GM11168 (cell line): ENCODE measurements around the gene MMP7.

Experiments used
- in situ Hi-C: fragments of 300-500 bp; cut with MboI; formaldehyde crosslinking; loops from one replicate; pipeline ENCODE4 v1.12.0; 2022; ENCODE audit warnings: low sequenced_read_pairs; ENCODE audit not compliant: unreplicated experiment

The MMP7 gene

GRCh38 chr11:102530558-102530957 is at the start of gene MMP7:
MMP7 (minus strand) TSS chr11:102530747; CDS start chr11:102530700, 47 bp downstream.
- in situ Hi-C loops, result no loop called here

DNA sequence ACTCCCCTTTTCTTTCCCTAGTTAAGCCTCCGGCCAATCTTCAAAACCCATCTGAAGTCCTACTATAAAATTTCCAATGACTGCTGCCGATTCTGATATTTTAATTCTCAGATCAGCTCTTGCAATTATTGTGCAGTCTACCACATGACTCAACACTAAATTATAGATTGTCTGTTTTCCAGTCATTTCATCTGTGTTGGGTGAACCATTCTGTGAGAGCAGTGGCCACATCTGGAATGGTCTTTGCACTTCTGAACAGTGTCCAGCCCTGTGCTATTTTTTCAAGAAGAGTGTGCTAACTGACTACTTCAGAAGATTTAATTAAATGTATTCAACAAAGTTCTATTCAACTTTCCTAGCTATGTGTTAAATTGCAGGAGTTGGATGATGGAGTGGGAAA is 47.2 kb upstream of the MMP7 start:
- in situ Hi-C loops, result no loop called here

DNA sequence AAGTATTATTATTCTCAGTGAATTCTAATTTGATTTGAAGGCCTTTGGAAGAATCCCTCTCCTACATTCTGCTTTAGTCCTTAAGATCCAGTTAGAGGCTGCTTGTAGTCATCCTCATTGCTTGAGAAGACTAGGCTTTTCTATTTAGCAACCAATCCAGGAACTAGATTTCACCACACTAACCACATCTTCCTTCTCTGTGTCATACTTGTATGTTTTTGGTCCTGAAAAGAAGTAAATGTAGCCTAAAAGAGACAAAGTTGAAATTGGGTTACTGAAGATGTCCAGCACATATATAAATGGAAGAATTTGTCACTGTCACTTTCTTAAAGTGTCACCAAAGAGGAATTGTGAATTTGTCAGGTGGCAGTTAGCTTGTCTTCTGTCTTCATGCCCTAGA is 46.6 kb upstream of the MMP7 start:
- in situ Hi-C loops, result no loop called here

DNA sequence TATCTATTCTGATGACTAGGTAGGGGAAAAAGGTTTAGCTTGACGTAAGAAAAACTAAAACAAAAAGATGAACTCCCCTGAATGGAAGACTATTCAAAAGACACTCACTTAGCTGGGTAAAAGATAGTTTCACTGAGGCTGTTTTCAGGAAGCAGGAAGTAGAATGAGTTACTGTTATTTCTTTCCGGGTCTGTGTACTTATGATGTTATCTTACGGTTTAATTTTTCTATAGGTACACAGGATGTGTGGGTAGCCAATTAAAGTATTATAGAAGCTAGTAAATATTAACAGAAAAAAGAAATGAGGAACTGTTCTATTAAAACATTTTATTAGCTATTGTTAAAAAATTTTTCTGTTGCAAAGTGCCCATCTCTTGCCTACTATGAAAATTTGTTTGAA is 45.8 kb upstream of the MMP7 start:
- in situ Hi-C loops, result no loop called here

- in situ Hi-C loops, result no loop called here
Observed at GRCh38 chr11:102575012-102575411, 44.5 kb upstream of the MMP7 start.

DNA sequence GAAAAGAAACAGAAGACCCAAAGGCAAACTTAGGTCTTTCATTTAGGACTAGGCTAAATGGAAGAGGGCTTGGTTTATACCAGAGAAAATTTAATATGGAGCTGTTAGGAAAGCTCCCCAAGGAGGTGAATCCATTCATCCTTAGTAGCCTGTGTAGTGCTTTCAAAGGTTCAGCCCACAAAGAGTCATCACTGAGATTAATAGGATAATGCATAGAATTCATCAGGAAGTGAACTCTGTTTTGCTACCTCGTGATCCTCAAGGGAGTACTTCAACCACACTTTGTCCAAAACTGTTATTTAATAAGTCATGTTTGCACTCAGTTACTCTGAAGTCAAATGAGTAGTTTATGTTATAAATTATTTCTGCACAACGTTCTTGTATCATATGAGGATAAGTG is 43.3 kb upstream of the MMP7 start:
- in situ Hi-C loops, result no loop called here

- in situ Hi-C loops, result no loop called here
Observed at GRCh38 chr11:102572554-102573220, 42.1 kb upstream of the MMP7 start.

DNA sequence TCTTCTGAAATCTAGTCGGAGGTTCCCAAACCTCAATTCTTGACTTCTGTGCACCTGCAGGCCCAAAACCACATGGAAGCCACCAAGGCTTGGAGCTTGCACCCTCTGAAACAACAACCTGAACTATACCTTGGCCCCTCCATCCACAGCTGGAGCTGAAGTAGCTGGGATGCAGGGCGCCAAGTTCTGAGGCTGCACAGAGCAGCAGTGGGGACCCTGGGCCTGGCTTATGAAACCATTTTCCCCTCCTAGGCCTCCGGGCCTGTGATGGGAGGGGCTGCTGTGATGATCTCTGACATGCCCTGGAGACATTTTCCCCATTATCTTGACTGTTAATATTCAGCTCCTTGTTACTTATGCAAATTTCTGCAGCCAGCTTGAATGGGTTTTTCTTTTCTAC is 38.3 kb upstream of the MMP7 start:
- in situ Hi-C loops, result no loop called here

DNA sequence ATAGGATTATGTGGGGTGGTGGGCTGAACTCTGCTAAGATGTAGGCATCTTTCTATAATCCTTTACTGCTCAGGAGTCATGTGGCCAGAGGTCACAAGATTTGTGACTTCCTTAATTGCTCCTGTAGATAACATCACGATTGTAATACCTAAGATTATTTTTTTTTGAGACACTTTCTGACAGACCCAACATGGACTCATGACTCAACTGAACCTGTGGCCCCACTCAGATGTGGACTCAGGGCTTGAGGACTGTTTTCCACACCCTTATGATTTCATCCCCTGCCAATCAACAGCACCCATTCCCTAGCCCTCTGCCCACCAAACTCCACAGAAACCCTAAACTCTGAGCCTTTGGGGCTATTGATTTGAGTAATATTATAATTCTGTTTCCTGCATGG is 35.6 kb upstream of the MMP7 start:
- in situ Hi-C loops, result no loop called here

DNA sequence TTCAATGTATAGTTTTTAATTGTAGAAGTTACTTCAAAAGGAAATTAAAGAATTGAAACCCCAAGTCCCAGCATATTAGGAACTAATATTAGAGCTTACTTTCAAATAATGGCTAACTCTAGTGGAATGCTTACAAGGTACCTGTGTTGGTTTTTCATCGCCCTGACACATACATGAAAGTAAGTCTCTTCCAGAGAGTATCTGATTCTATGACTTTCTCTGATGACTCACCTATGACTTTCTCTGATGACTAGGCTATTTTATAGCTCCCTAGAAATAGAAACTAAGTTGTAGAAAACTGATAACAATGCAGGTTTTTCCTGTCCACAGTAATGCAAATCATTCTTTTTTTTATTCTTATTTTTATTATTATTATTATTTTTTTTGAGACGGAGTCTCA is 33.6 kb upstream of the MMP7 start:
- in situ Hi-C loops, result no loop called here

DNA sequence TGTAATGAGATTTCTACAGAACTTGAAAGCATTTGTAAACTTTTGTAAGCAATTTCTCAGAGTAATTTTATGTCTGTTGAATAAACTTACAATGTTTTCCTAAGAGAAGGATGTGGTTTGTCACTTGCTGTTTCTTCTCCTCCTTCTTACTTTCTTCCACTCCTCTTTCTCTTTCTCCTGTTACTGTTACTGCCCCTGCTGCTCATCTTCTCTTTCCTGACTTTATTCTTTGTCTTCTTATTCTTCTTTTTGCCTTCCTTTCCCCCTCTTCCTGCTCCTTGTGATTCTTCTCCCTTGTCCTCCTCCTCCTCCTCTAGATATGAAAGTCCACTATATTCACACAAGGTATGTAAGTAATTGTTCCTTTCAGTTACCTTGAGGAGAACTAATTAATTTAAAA is 31.1 kb upstream of the MMP7 start:
- in situ Hi-C loops, result no loop called here

DNA sequence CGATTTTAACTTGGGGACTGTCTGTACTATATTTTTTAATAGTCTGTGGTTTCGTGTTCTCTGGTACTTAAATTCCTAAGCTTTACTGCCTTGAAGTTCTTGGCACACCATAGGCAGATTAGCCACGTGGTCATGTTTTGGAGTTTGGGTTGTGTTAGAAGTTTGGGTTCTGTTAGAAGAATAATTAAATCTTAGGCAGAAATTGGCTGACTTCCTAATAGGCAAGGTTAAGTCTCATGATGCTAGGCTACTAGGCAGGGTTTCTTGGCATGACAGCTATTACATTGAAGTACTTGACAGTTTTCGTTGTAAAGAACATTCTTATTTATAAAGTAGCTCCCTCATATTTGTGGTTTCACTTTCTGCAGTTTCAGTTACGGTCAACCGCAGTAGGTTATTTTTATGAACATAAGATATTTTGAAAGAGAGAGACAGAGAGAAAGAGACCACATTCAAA is 30.0 kb upstream of the MMP7 start:
- in situ Hi-C loops, result no loop called here

DNA sequence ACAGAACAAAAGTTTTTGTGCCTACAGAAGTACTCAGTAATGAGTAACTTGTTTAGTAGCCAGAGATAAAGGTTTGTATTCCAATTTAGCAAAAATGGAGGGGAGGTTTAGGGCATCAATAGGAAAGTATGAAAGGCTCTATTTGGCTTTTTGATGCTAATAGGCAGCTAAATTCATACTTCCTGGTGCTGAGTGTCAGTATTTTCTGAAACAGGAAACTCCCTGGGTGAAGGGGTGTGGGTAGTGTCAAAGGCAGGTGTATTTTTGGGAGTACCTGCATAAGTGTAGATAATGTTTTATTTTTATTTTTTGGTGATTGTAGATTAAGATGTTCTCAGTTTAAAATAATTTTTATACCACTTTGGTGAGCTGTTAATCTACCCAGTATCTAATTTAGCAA is 29.3 kb upstream of the MMP7 start:
- in situ Hi-C loops, result no loop called here

DNA sequence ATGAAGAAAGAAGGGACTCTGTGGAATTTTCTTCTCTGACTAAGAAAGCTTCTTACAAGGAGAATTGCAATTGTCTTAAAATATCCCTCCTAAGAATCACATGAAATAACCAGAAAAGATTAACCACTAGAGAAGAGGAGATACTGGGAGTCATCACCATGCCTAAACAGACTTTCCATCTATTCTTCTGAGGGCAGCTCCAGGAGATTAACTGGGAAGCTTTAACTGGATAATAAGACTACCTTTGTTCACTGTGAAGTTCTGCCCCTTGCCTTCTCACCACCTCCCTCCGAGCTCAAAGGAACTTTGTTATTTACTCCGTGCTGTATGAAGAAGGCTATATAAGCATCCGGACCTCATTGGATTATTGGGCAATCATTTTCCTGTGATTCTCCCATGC is 24.5 kb upstream of the MMP7 start:
- in situ Hi-C loops, result no loop called here

GRCh38 chr11:102553835-102554282 is 23.3 kb upstream of the MMP7 start:
- in situ Hi-C loops, result no loop called here

GRCh38 chr11:102552447-102553194 is 22.1 kb upstream of the MMP7 start:
- in situ Hi-C loops, result no loop called here

DNA sequence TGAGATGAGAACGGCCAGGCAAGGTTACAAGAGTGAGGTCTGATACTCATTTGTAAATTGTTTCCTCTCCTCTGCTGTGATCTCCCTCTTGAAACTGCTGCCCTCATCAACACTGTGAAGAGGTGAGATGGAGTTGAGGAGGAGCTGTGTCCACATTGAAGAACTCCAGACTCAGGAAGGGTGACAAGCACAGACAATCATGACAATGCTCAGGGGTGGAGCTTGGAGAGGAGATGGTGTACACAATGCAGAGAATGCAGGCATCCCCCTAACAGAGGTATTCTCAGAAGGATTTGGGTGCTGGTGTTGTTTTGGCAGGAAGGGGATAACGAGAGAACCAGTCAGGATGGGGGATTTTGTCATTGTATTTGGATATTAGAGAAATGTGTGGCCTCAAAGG is 21.5 kb upstream of the MMP7 start:
- in situ Hi-C loops, result no loop called here

DNA sequence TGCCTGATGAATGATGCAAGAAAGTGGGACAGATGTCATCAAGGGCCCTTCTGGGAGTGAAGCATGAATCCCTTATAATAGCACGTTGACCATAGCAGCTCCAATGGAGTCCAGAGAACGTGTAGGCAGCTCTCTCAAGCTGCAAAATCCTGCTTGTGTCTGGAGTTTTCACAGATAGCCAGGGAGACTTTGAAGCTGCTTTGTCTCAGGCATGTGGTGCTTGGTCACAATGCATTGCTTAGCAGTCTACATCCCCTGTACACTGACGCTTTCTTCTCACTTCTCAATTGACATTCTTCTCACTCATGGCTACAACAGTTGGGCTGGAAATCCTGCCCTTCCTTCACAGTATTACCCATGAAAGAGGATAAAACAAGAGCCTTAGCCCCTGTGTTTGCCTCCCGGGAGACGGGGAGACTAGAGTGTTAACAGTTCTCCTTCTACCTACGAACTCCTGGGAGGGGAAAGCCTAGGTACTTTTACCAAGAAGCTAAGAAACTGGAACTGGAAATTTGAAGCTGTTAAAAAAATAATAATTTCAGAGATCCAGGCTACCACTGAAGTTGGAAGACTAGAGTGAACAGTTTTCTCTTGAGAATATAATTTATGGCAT is 20.7 kb upstream of the MMP7 start:
- in situ Hi-C loops, result no loop called here

DNA sequence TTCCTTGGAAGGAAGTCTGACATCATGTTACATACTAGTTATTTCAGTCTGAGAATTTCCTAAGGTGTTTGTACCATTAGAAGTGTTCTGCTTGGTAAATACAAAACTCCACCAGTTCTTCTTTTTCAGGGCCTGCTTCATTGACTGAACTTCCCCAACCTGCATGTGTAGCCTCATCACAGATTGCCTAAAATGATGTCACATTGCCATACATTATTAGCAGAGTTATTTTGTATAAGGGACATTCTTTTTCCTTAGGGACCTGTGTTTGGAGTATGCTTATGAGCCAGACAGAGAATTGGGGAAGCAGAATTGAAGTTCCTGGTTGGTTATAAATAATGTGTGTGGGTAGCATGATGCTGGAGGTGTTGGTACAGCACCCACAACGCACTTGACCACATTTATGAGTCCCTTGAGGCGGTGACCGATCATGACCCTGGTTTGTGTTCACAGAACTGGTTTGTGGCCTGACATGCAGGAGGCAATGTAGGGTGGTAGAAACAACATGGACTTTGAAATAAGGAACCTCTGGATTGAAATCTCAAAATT is 16.4 kb upstream of the MMP7 start:
- in situ Hi-C loops, result no loop called here

GRCh38 chr11:102546427-102546826 is 15.9 kb upstream of the MMP7 start:
- in situ Hi-C loops, result no loop called here

DNA sequence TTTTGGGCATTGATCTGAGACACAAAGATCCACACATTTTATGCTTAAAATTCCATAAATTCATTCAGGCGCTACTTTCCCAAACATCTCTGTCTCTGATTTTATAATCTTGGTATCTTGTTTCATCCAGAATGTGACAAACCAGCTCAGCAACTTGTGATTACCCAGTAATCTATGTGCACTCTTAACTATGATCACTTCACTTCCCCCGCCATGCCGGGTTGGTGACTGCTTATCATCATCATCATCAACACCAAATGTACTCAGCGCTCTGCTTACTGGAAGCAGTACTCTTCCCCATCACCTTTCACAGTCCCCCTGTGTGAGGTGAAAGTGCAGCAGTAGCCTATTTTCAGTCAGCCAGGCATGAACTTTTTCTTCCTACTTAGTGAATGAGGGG is 15.2 kb upstream of the MMP7 start:
- in situ Hi-C loops, result no loop called here
